HAP-1 (cell line): ENCODE results near the gene POLR3E.
"Not testable (repeated sequence)": the region's sequence is repeated elsewhere in the genome, so short reads cannot be mapped to it uniquely, and the experiment has no call there.

Experiments used
- DNase-seq, 2 experiments: peaks; one replicate each; pipeline ENCODE4 v3.0.0-alpha.2; 2016 to 2020; ENCODE audit warnings: low spot score in 2 of 2
- H3K27me3 ChIP-seq: fragments of 250-450 bp; sonication (Bioruptor Pico); 2 replicates; pipeline ENCODE4 v1.5.1; 2020; ENCODE audit warnings: low read depth, mild to moderate bottlenecking, moderate library complexity
- H3K36me3 ChIP-seq: fragments of 250-450 bp; sonication (Bioruptor Pico); replicated peaks from 2 replicates; pipeline ENCODE4 v1.5.1; 2020; ENCODE audit warnings: mild to moderate bottlenecking
- H3K4me1 ChIP-seq: fragments of 250-450 bp; sonication (Bioruptor Pico); 2 replicates; pipeline ENCODE4 v1.5.1; 2020; ENCODE audit warnings: mild to moderate bottlenecking
- H3K4me3 ChIP-seq: fragments of 250-450 bp; sonication (Bioruptor Pico); 2 replicates; pipeline ENCODE4 v1.5.1; 2020; ENCODE audit warnings: mild to moderate bottlenecking, moderate library complexity
- H3K9me3 ChIP-seq: fragments of 250-450 bp; sonication (Bioruptor Pico); 2 replicates; pipeline ENCODE4 v1.5.1; 2020; ENCODE audit warnings: mild to moderate bottlenecking, moderate library complexity
- in situ Hi-C: fragments of 300-500 bp; cut with MboI; formaldehyde crosslinking; loops from 3 replicates; pipeline ENCODE4 v1.14.3; 2020; ENCODE audit warnings: low sequenced_read_pairs, inconsistent platforms, mixed read lengths

The POLR3E gene

GRCh38 chr16:22297871-22298733 is 893 bp downstream of the POLR3E start:
- DNase-seq: peak; percentile 87 to 88
- no peaks in the 10 kb centered on the region for H3K27me3 ChIP-seq
- no peaks in the 10 kb centered on the region for H3K9me3 ChIP-seq
- in situ Hi-C loops: no loop called here
- peaks cover 12% of the 10 kb centered on the region for H3K4me1 ChIP-seq
- peak overlapping the region; percentile 95 for H3K4me3 ChIP-seq
- H3K36me3 ChIP-seq: peaks cover 31% of the 10 kb centered on the region

DNA sequence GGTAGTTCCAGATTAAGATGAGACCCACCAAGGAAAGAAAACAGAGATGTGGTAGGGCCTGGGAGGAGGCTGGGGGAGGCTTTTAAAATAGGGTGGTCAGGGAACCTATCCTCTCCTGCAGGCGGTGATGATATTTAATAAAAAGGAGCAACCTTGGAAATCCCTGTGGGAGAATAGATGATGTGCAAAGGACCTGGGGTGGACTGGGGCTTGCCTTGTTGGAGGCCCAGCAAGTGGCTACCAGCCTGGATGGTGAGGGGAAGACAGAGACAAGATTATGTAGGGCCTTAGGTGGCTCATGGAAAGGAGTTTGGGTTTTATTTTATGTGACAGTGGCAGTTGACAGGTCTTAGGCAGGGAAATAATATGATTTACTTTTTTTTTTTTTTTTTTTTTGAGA is 1.8 kb downstream of the POLR3E start:
- in situ Hi-C loops: no loop called here
- Histone ChIP-seq H3K4me1 (peaks cover 12% of the 10 kb centered on the region), H3K9me3 (no peaks in the 10 kb centered on the region), H3K36me3 (peaks cover 36% of the 10 kb centered on the region), H3K27me3 (no peaks in the 10 kb centered on the region), H3K4me3 (no peak overlapping the region; the same call in 1 of the 2 replicates)
- no peak for DNase-seq

DNA sequence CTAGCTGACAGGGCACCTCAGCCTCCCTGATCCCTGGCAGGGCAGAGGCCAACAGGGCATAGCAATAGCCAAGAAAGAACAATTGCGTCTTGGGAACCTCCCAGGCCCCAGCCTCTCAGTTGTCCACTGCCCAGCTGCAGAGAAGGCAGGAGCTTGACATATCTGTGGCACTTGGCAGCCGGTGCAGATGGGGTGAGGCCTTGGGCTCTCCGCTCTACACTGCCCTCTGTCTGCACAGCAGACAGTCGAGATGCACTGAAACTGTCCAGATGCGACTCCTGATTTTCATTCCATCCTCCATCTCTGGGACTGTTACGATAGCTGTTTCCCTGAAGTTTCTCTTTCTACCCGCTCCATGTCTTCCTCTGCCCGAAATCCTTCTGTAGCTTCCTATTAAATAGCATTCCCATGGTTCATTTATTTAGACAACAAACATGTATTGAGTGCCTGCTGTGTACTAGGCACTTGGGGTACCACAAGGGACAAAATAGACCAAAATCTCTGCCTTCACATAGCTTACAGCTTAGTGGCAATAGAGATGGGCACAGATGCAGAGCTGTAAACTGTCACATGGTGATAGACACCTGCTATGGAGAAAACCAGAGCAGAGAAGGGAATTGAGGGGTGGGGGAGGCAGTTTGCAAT is 3.3 kb downstream of the POLR3E start:
- H3K36me3 ChIP-seq: peaks cover 45% of the 10 kb centered on the region
- in situ Hi-C loops: loop anchor here (25.0 kb wide), 1 partner anchor 112 kb away; no protein-coding TSS in a partner anchor
- H3K4me3 ChIP-seq: no peak overlapping the region
- peaks cover 12% of the 10 kb centered on the region for H3K4me1 ChIP-seq
- no peaks in the 10 kb centered on the region for H3K27me3 ChIP-seq
- no peaks in the 10 kb centered on the region for H3K9me3 ChIP-seq
- peak in 1 of 2 experiments; percentile 64 for DNase-seq

DNA sequence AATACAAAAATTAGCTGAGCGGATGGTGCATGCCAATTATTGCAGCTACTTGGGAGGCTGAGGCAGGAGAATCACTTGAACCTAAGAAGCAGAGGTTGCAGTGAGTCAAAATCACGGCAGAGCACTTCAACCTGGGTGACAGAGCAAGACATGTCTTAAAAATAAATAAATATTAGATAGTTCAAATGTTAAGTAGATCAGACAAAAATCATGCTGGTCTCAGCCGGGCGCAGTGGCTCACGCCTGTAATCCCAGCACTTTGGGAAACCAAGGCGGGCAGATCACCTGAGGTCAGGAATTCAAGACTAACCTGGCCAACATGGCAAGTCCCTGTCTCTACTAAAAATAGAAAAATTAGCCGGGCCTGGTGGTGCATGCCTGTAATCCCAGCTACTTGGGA is 4.2 kb downstream of the POLR3E start:
- H3K36me3 ChIP-seq: peaks cover 54% of the 10 kb centered on the region
- in situ Hi-C loops: loop anchor here (25.0 kb wide), 1 partner anchor 111 kb away; no protein-coding TSS in a partner anchor

GRCh38 chr16:22302776-22303363 is 5.7 kb downstream of the POLR3E start:
- Histone ChIP-seq H3K9me3 (no peaks in the 10 kb centered on the region), H3K4me1 (peaks cover 3% of the 10 kb centered on the region), H3K27me3 (no peaks in the 10 kb centered on the region), H3K36me3 (peaks cover 63% of the 10 kb centered on the region), H3K4me3 (no peak overlapping the region)
- in situ Hi-C loops: loop anchor here (25.0 kb wide), 1 partner anchor 109 kb away; no protein-coding TSS in a partner anchor
- no peak for DNase-seq

More for the DNA sequence above, 4.2 kb downstream of the POLR3E start:
- H3K4me1 ChIP-seq, DNase-seq, H3K27me3 ChIP-seq, H3K9me3 ChIP-seq, H3K4me3 ChIP-seq: not testable (repeated sequence)

- H3K27me3 ChIP-seq: no peaks in the 10 kb centered on the region
- H3K36me3 ChIP-seq: peaks cover 71% of the 10 kb centered on the region
- in situ Hi-C loops: loop anchor here (25.0 kb wide), 1 partner anchor 108 kb away; no protein-coding TSS in a partner anchor
- no peaks in the 10 kb centered on the region for H3K4me1 ChIP-seq
- DNase-seq: no peak
- no peak overlapping the region for H3K4me3 ChIP-seq
- H3K9me3 ChIP-seq: no peaks in the 10 kb centered on the region
Measured at GRCh38 chr16:22304411-22304810, 7.2 kb downstream of the POLR3E start.

DNA sequence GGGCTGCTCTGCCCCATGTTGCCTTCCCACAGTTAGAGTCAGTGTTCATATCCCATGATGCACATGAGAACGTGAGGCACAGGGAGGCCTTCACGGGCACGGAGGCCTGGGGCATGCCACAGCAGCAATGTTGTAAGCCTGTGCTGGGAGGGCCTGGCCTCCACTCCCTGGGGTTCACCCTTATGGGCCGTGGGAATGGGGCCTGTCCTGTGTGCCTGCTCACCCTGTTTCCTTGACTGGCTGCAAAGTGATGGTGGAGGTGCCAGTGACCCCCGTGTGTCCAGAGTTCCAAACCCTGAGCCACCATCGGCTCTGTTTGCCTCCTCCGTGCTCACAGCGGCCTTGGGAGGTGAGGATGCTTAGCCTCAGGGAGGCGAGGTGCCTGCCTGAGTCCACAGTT is 9.6 kb downstream of the POLR3E start:
- Histone ChIP-seq H3K9me3 (no peaks in the 10 kb centered on the region), H3K4me3 (no peak overlapping the region), H3K36me3 (peaks cover 75% of the 10 kb centered on the region), H3K4me1 (no peaks in the 10 kb centered on the region), H3K27me3 (no peaks in the 10 kb centered on the region)
- in situ Hi-C loops: loop anchor here (25.0 kb wide), 1 partner anchor 106 kb away; no protein-coding TSS in a partner anchor
- DNase-seq: no peak

- H3K9me3 ChIP-seq: no peaks in the 10 kb centered on the region
- DNase-seq: no peak
- H3K4me3 ChIP-seq: no peak overlapping the region
- H3K27me3 ChIP-seq: no peaks in the 10 kb centered on the region
- in situ Hi-C loops: loop anchor here (25.0 kb wide), 1 partner anchor 104 kb away; no protein-coding TSS in a partner anchor
- no peaks in the 10 kb centered on the region for H3K4me1 ChIP-seq
- peaks cover 76% of the 10 kb centered on the region for H3K36me3 ChIP-seq
Measured at GRCh38 chr16:22307838-22308237, 10.6 kb downstream of the POLR3E start.

GRCh38 chr16:22308824-22309520 is 11.8 kb downstream of the POLR3E start:
- in situ Hi-C loops: loop anchor here (25.0 kb wide), 1 partner anchor 103 kb away; no protein-coding TSS in a partner anchor
- H3K27me3 ChIP-seq: no peaks in the 10 kb centered on the region
- DNase-seq: no peak
- no peaks in the 10 kb centered on the region for H3K9me3 ChIP-seq
- no peak overlapping the region for H3K4me3 ChIP-seq
- H3K4me1 ChIP-seq: no peaks in the 10 kb centered on the region
- H3K36me3 ChIP-seq: peaks cover 78% of the 10 kb centered on the region

DNA sequence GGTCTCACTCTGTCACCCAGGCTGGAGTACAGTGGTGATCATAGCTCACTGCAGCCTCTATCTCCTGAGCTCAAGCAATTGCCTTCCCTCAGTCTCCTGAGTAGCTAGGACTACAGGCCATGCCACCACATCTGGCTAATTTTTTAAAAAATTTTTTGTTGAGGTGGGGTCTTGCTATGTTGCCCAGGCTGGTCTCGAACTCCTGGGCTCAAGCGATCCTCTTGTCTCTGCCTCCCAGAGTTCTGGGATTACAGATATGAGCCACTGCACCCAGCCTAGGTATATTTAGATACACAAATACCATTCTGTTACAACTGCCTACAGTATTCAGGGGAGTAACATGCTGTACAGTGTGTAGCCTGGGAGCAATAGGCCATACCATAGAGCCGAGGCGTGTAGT is 14.3 kb downstream of the POLR3E start:
- peaks cover 78% of the 10 kb centered on the region for H3K36me3 ChIP-seq
- no peaks in the 10 kb centered on the region for H3K27me3 ChIP-seq
- no peak for DNase-seq
- no peak overlapping the region for H3K4me3 ChIP-seq
- H3K4me1 ChIP-seq: no peaks in the 10 kb centered on the region
- H3K9me3 ChIP-seq: no peaks in the 10 kb centered on the region
- in situ Hi-C loops: loop anchor here (25.0 kb wide), 1 partner anchor 101 kb away; no protein-coding TSS in a partner anchor

DNA sequence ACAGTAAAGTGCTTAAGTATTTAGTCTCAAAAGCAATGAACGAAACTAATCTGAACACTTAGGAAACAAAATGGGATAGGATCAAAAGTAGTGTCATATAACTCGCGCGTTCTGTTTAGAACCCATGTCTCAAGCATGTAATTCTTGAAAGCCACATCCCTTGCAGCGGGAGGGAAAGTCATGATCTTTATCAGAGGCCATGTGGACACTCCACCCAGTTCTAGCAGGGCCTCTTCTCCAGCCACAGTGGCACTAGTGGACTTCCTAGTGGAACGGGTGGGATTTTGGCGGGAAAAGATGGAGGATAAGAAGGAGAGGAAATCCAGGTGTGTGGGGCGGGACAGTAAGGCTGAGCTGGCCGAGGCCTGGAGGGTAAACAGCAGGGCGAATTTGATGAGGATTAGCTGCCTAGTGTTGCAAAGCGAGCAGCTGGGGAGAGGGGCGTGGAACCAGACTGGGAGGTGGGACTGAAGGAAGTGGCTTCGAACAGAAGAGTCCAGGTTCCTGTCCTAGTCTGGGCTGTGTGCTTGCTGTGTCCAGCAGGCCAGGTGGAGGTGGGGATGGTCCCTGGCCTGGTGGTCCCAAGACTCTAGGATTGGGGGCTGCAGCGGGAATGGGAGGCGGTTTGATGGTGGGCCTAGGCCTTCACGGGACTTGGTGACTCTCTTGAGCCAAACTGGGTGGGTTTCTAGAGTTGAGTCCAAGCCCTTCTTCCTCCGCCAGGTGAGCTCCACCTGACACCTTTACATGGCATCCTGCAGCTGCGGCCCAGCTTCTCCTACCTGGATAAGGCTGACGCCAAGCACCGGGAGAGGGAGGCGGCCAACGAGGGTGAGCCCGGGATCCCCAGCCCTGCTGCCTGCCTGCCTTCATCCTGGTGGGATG is 15.9 kb downstream of the POLR3E start:
- Histone ChIP-seq H3K4me1 (no peaks in the 10 kb centered on the region), H3K9me3 (no peaks in the 10 kb centered on the region), H3K4me3 (no peak overlapping the region), H3K36me3 (peaks cover 71% of the 10 kb centered on the region), H3K27me3 (no peaks in the 10 kb centered on the region)
- peak in 1 of 2 experiments; percentile 5 for DNase-seq
- in situ Hi-C loops: loop anchor here (25.0 kb wide), 1 partner anchor 99 kb away; no protein-coding TSS in a partner anchor

GRCh38 chr16:22313876-22314470 is 16.8 kb downstream of the POLR3E start:
- Histone ChIP-seq H3K9me3 (no peaks in the 10 kb centered on the region), H3K27me3 (no peaks in the 10 kb centered on the region), H3K4me1 (no peaks in the 10 kb centered on the region), H3K4me3 (no peak overlapping the region), H3K36me3 (peaks cover 71% of the 10 kb centered on the region)
- in situ Hi-C loops: loop anchor here (25.0 kb wide), 1 partner anchor 98 kb away; no protein-coding TSS in a partner anchor
- DNase-seq: peak in 1 of 2 experiments; percentile 5
